NCI-H2081 (cell line): Measurements from ENCODE around the gene VPS13A.
"Not testable (repeated sequence)": the region's sequence is repeated elsewhere in the genome, so short reads cannot be mapped to it uniquely, and the experiment has no call there.

ENCODE experiments used
- DNase-seq, 2 experiments: peaks; one replicate each; lab custom pipeline; 2025; lab: John Stamatoyannopoulos, UW

The VPS13A gene

GRCh38 chr9:77183581-77183980 is 6.2 kb downstream of the VPS13A start:
- no peak for DNase-seq

DNA sequence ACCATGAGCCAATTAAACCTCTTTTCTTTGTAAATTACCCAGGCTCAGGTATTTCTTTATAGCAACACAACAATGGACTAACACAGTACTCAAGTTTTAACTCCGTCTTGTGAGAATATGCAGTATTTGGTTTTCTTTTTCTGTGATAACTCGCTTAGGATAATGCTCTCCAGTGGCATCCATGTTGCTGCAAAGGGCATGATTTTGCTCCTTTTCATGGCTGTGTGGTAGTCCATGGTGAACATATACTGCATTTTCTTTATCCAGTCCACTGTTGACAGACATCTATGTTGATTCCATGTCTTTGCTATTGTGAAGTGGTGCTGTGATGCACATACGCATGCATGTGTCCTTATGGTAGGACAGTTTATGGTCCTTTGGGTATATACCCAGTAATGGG is 10.9 kb downstream of the VPS13A start:
- no peak for DNase-seq

DNA sequence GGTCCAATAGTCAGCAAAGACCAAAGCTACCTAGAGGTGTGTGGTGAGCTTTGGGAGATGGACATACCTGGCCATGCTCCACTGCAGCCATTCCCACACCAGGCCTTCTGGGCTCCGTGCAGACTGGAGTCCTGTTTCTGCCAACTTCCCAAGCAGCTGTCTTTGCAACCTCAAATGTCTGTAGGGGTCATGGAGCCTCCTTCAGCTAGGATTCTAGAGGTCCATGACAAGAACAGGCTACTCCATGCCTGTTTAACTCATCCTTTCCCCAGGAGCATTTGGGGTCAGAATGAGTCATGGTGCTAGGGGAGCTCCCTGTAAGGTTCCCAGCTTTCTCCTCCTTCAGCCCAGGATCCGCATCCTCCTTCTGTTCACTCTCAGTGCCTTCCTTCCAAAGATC is 17.1 kb downstream of the VPS13A start:
- DNase-seq, result no peak

DNA sequence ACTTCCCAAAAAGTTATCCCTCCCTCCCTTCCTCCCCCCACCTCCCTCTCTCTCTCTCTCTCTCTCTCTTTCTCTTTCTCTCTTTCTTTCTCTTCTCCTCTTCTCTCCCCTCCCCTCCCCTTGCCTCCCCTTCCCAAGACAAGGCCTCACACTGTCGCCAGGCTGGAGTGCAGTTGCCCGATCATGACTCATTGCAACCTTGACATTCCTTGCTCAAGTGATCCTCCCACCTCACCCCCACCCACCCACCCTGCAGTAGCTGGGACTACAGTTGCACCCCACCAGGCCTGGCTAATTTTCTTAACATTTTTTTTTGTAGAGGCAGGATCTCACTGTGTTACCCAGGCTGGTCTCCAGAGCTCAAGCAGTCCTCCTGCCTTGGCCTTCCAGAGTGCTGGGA is 32.8 kb downstream of the VPS13A start:
- no peak for DNase-seq

DNA sequence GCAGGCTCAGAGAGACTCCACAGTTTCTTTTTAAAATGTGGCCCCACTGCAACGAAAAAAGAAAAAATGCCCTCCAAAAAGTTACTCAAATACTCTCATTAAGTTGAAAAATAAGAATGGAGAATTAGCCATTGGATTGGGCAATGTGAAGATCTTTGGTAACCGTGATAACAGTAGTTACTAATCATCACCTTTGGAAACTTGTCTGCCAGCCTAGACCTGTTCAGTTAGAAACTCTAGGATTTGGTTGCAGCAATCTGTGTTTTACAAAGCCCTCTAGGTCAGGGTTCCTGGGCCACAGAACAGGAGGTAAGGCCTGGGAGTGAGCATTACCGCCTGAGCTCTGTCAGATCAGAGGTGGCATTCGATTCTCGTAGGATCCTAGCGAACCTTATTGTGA is 34.2 kb downstream of the VPS13A start:
- DNase-seq, result no peak

DNA sequence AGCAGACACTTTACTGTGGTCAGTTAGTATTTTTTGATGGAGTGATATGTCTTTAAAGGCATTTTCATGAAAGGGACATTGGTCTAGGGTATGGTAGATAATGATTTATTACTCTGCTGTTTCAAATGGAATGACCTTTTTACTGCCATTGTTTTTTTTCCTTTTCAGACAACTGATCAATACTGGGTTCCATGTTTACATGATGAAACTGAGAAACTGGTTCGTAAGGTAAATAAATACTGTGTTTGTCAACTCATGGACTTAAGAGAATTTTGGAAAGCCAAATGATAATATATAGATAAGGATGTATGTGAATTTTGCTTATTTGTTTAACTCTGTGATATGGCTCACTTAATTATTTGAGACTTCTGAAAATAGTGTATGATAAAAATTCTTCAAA is 35.5 kb downstream of the VPS13A start:
- no peak for DNase-seq

DNA sequence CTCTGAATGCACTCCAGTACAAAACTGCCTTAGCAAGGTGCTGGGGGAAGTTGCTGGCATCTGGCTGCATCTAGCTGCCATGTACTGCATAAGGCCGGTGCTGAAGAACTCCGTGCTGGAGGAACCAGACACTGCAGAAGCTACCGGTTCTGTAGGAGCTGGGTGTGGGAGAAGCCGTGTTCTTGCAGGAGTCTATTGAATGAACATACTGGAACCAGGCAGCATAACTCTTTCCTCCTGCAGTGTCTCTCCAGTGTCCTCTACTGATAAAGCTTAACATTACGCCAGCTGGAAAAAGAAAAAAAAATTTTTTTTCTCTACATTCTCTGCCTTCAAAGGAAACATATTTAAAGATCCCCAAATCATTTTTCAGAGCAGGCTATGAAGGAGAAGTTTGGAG is 38.5 kb downstream of the VPS13A start:
- no peak for DNase-seq

DNA sequence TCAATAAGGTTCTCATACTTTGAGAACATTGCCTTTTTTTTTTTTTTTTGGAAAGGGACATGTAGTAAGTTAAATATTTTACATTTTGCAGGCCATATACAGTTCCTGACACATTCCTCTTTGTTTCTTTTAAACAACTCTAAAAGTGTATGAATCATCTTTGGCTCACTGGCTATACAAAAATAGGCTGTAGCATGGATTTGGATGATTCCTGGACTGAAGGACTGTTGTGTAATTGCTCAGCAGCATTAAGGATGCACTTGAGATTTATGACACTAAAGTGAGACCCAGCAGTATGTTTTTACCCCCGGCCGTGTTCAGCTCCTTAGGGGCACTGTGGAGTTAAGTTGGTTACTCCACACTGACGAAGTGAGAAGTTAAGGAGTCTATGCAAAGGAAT is 41.3 kb downstream of the VPS13A start:
- DNase-seq, result no peak

GRCh38 chr9:77221431-77221830 is 44.1 kb downstream of the VPS13A start:
- DNase-seq, result no peak

- no peak for DNase-seq
These were observed 47.5 kb downstream of the VPS13A start for GRCh38 chr9:77224746-77225312.

DNA sequence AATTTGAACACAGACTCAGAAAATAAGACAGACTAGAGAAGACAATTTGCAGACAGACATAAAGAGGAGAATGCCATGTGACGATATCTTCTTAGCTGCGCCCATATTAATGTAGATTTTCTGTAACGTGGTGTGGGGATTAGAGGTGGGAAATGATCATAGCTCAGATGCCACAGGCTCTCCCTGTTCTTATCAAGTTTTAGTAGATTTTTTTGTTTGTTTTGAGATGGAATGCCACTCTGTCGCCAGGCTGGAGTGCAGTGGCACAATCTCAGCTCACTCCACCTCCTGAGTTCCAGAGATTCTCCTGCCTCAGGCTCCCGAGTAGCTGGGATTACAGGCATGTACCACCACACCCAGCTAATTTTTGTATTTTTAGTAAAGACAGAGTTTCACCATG is 59.4 kb downstream of the VPS13A start:
- DNase-seq, result no peak

- DNase-seq, result no peak
These were observed 60.6 kb downstream of the VPS13A start for GRCh38 chr9:77237896-77238295.

GRCh38 chr9:77251050-77251449 is 73.7 kb downstream of the VPS13A start:
- no peak for DNase-seq

DNA sequence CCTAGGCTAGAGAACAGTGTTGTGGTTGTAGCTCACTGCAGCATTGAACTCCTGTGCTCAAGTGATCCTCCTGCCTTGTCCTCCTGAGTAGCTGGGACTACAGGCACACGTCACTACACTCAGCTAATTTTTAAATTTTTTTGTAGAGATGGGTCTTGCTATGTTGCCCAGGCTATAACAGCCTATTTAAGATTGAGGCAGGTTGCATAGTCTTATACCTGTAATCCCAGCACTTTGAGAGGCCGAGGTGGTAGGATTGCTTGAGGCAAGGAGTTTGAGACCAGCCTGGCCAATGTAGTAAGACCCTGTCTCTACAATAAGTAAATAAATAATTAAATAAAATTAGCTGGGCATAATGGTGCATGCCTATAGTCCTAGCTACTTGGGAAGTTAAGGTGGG is 79.9 kb downstream of the VPS13A start:
- DNase-seq, result no peak

- DNase-seq, result no peak
These were observed 84.3 kb downstream of the VPS13A start for GRCh38 chr9:77261605-77262004.

DNA sequence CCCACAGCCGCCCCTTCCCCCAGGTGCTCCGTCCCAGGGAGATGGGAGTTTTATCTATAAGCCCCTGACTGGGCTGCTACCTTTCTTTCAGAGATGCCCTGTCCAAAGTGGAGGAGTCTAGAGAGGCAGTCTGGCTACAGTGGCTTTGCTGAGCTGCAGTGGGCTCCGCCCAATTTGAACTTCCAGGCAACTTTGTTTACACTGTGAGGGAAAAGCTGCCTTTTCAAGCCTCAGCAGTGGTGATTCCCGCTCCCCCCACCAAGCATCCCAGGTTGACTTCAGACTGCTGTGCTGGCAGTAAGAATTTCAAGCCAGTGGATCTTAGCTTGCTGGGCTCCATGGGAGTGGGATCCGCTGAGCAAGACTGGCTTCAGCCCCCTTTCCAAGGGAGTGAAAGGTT is 90.4 kb downstream of the VPS13A start:
- not testable (repeated sequence) for DNase-seq

DNA sequence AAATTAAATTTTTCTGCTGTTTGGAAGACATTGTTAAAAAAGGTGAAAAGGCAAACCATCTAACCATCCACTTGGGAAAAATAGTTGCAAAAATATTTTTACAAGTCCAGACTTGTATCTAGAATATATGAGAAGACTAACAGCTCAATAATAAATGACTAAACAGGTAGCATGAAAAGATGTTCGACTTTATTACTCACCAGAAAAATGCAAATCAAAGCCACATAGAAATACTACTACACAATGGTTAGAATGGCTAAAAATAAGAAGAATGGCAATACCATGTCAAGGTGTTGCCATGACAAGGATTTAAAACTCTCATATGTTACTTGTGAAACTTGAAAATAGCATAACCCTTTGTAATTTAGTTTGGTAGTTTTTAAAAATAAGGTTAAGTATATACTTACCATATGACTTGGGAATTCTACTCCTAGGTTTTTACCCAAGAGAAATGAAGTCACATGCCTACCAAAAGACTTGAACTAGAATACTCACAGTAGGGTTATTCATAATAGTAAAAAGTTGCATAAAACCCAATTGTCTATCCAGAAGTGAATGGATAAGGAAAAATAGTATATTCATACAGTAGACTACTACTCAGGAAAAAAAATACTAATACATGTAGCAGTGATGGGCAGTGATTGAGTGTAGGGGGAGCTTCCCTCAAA is 93.8 kb downstream of the VPS13A start:
- no peak for DNase-seq

GRCh38 chr9:77276799-77277198 is 99.5 kb downstream of the VPS13A start:
- DNase-seq, result no peak

- no peak for DNase-seq
These were observed 100.4 kb downstream of the VPS13A start for GRCh38 chr9:77277719-77278118.

- no peak for DNase-seq
These were observed 106.7 kb downstream of the VPS13A start for GRCh38 chr9:77283991-77284390.

DNA sequence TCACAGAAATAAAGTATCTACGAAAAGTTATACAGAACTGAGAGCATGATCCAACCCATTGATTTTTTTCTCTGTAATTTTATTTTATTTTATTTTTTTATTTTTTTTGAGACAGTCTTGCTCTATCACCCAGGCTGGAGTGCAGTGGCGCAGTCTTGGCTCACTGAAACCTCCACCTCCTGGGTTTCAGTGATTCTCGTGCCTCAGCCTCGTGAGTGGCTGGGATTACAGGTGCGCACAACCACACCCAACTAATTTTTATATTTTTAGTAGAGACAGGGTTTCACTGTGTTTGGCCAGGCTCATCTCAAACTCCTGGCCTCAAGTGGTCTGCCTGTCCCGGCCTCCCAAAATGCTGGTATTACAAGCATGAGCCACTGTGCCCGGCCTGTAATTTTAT is 107.3 kb downstream of the VPS13A start:
- no peak for DNase-seq

GRCh38 chr9:77290373-77290772 is 113.0 kb downstream of the VPS13A start:
- DNase-seq, result no peak

GRCh38 chr9:77291714-77292113 is 114.4 kb downstream of the VPS13A start:
- peak in 1 of 2 experiments; percentile 9 for DNase-seq

- DNase-seq, result no peak
These were observed 116.6 kb downstream of the VPS13A start for GRCh38 chr9:77293949-77294348.
